ENCODE data around the gene PABPN1.
"Not testable (repeated sequence)": the region's sequence is repeated elsewhere in the genome, so short reads cannot be mapped to it uniquely, and the experiment has no call there.

PABPN1 gene

GRCh38 chr14:23320584-23321571 is at the start of gene PABPN1:
Gene PABPN1, plus strand, starts transcription at chr14:23321457. Its CDS starts 13 bp downstream, at chr14:23321470.
- DNase-seq: peak; percentile 99 to 100

- DNase-seq: no peak
Measured at GRCh38 chr14:23275412-23275811, 45.8 kb upstream of the PABPN1 start.

GRCh38 chr14:23277189-23277588 is 44.1 kb upstream of the PABPN1 start:
- DNase-seq: no peak

- DNase-seq: not testable (repeated sequence)
Measured at GRCh38 chr14:23277928-23278327, 43.3 kb upstream of the PABPN1 start.

DNA sequence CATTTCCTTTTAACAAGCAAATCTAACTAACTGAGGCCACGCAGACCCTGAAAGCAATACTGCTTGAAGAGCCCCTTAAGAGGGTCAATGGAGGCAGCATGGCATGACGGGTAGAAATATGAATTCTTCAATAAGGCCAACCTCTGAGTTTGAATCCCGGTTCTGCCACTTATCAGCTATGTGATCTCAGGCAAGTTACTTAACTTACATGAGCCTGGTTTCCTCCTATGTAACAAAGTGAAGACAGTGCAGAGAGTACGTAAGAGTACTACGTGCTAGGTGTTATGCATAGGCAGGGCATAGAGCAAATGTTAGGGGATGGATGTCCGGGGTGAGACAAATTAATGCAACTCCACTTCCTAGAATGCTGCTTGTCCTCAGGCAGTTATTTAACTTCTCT is 40.0 kb upstream of the PABPN1 start:
- DNase-seq: no peak

- peak; percentile 67 to 73 for DNase-seq
Measured at GRCh38 chr14:23284654-23285529, 36.4 kb upstream of the PABPN1 start.

GRCh38 chr14:23285530-23286019 is 35.7 kb upstream of the PABPN1 start:
- DNase-seq: no peak

GRCh38 chr14:23286020-23286901 is 35.0 kb upstream of the PABPN1 start, which contains the start of gene HOMEZ:
Gene HOMEZ, minus strand, starts transcription at chr14:23286132. Its CDS starts 180 bp downstream, at chr14:23285952.
- peak; percentile 96 to 98 for DNase-seq

DNA sequence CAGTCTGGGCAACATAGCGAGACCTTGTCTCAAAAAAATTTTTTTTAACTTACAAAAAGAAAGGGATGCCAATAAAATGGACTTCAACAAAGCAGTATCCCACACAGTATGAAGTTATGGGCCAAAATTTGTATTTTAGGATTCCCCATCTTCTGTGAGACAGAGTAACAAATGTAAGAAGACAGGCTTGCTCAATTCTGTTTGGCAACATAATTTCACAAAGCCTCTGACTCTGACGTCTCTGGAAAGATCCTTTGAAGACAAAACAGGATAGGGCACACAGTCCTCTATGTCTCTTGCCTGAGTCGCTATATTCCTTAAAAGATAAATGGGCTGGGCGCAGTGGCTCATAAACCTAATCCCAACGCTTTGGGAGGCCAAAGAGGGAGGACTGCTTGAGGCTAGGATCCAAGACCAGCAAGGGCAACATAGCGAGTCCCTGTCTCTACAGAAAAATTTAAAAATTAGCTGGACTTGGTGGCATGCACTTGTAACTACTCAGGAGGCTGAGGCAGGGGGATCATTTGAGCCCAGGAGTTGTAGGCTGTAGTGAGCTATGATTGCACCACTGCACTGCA is 34.3 kb upstream of the PABPN1 start:
- peak; percentile 67 to 68 for DNase-seq

- DNase-seq: peak; percentile 38 to 71
Measured at GRCh38 chr14:23294734-23295561, 26.3 kb upstream of the PABPN1 start.

- no peak for DNase-seq
Measured at GRCh38 chr14:23296012-23296777, 25.1 kb upstream of the PABPN1 start.

DNA sequence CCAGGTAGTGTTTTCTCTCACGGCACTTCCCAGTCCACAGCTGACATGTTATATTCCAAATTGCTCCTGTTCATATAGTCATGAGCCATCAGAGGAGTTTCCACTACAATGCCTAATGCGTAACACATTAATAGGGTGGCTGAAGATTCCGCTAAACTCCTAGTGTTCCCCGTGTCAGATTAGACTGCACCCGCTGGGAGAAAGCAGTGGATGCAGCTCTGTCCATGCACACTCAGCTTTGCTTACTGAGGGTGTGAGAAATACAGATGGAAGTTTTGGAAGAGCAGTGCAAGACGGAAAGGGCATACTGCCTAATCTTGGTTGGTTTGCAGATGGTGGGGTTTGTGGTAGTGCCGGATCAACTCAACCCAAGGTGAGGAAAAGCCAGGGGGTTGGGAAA is 24.2 kb upstream of the PABPN1 start:
- DNase-seq: no peak

- no peak for DNase-seq
Measured at GRCh38 chr14:23297611-23298277, 23.5 kb upstream of the PABPN1 start.

DNA sequence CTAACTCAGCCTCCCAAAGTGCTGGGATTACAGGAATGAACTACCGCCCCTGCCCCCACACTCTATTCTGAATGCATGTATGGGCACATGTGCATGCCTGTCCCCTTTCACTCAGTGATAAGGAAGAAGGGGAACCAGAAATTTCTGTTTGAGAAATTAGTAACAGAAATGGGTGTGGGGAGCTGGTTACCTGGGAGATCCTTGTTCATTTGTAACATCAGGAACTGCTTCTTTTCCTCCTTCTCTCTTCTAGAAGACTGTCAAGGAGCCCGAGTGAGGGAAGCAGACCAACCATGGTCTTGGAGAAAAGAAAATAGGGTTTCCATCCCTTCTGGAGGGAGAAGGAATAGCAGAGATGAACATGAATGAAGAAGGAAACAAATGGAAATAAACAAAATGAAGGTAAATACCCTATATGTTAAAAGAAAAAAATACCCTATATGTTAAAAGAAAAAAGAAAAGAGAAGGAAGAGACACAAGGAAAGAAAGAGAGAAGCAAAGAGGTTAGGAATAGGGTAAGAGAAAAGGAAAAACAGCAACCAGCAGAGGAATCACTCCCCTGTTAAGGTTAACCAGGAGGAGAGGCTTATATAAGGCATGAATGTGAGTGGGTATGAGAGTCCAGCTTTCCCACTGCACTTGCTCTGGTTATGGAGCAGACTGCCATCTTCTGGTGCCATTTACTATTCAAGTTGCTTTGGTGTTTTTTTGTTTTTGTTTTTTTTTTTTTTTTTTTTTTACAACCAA is 21.9 kb upstream of the PABPN1 start:
- DNase-seq: peak; percentile 40 to 65

DNA sequence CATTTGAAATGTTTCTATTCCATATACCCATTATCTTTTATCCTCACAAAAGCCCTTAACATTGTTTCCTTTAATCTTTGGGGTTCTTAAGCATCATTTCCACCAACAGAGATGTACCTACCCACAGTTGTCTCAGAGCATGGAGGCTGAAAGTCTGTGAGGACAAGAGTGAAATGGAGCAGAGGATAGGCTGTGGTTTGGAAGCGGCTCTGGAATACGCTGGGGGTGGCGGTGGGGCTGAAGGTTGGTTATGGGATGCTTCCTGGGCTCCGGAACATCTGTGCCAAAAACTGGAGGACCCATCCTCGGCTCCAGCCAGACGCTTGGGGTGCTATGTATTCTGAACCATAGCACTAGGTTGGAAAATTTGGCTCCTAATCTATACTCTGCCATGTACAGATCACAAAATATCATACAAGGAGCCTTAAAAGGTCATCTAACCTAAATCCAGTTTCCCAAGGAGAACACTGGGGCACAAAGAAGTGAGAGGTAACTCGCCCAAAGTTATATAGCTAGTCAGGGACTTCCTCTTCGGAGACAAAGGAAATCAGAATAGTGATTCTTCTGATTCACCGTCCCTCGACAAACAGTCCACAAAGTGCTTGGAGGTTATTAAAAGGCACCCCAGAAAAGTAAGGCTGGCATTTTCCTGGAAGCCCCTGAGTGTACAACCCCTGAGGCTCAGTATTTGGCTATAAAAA is 21.1 kb upstream of the PABPN1 start:
- DNase-seq: peak in 1 of 2 donors; percentile 39

DNA sequence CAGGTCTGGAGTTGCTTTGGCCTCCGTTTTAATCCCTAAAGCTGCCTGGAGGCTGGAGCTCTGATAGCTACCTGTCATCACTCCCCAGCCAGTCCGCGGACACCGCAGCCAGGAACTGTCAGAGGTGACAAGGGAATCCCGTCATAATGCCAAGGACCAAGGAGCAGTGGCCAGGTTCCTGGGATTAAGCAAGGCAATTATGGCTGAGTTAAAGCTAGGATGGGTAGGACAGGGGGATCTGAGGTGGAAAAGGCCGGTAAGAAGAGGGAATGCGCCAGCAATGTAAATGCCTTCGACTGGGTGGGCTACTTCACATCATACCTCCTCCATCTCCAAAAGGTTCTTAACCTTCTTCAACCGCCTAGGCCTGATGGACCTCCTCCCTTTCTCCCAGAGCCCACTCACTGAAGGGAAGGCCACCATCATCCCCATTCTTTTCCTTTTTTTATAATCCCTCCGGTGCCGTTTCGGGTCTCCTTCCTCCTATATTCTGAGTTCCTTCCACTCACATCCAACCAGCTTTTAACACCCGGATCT is 20.5 kb upstream of the PABPN1 start:
- no peak for DNase-seq

DNA sequence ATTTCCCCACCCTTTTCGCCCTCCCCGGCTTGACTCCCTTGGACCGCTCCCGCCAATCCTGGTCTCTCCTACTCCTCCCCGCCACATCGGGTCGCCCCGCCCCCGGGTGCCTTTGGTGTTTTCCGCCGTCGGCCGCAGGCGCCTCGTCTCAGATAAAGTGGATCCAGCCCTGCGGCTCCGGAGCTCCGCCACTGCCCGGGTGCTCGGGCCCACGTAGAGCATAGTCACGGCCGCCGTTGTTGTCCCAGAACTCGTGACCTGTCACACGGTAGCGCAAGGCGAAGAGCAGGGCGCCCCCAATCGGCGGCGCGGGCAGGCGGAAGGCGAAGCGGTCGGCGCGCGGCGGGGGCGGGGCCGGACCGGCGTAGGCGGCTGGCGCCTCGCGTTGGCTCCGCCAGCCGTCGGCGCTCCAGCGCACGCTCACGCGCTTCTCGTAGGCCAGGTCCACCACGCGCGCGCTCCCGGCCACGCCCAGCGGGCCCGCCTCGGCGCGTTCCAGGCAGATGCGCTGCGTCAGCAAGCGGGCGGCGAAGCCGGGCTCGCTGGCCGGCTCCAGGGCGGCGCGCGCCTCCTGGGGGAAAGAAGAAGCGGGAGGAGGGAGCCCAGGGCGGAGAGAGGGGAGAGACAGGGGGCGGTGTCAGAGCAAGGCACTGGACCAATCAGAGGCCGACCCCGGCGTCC is 19.8 kb upstream of the PABPN1 start:
- peak; percentile 98 for DNase-seq

Data from inflammatory macrophage treated with lipopolysaccharide for 1 hour (primary cell).